NB4 (cell line): ENCODE measurements around the gene ADRA2A.

ENCODE experiments used
- DNase-seq: peaks from one replicate; pipeline ENCODE4 v3.0.0; 2010; ENCODE audit warnings: low read depth
- H3K4me3 ChIP-seq: one replicate; pipeline ENCODE4 v1.5.1; 2011; ENCODE audit warnings: mild to moderate bottlenecking, low read depth, low read length, moderate library complexity
- CTCF ChIP-seq: IDR thresholded peaks from one replicate; pipeline ENCODE4 v1.5.1; 2012; ENCODE audit warnings: low read depth, low read length
- MYC ChIP-seq: IDR thresholded peaks from 2 replicates; pipeline ENCODE4 v1.6.1; 2011; ENCODE audit warnings: low read depth, low read length
- POLR2A ChIP-seq: IDR thresholded peaks from 2 replicates; pipeline ENCODE4 v1.6.1; 2011; ENCODE audit warnings: mild to moderate bottlenecking; ENCODE audit not compliant: insufficient read length; ENCODE audit errors: extremely low read depth
- TF ChIP-seq, protein P1 (sequence below): IDR thresholded peaks from 2 replicates; pipeline ENCODE4 v1.6.1; 2011; ENCODE audit warnings: low read depth, low read length

Gene ADRA2A

GRCh38 chr10:111077479-111077784, 603 bp downstream of the ADRA2A start:
- DNase-seq: no peak
- H3K4me3 ChIP-seq: no peak overlapping the region
- TF ChIP-seq, protein P1, sequence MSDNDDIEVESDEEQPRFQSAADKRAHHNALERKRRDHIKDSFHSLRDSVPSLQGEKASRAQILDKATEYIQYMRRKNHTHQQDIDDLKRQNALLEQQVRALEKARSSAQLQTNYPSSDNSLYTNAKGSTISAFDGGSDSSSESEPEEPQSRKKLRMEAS: no peak
- TF ChIP-seq CTCF (no peak), POLR2A (no peak), MYC (no peak)

- no peak for DNase-seq
- TF ChIP-seq CTCF (no peak), POLR2A (no peak), MYC (no peak)
- TF ChIP-seq, protein P1: no peak
- no peak overlapping the region for H3K4me3 ChIP-seq
These were observed 1.1 kb downstream of the ADRA2A start for GRCh38 chr10:111077785-111078504.

GRCh38 chr10:111078505-111079185, 1.8 kb downstream of the ADRA2A start:
- no peak for DNase-seq
- H3K4me3 ChIP-seq: no peak overlapping the region
- TF ChIP-seq, protein P1: no peak
- TF ChIP-seq CTCF (no peak), POLR2A (no peak), MYC (no peak)

DNA sequence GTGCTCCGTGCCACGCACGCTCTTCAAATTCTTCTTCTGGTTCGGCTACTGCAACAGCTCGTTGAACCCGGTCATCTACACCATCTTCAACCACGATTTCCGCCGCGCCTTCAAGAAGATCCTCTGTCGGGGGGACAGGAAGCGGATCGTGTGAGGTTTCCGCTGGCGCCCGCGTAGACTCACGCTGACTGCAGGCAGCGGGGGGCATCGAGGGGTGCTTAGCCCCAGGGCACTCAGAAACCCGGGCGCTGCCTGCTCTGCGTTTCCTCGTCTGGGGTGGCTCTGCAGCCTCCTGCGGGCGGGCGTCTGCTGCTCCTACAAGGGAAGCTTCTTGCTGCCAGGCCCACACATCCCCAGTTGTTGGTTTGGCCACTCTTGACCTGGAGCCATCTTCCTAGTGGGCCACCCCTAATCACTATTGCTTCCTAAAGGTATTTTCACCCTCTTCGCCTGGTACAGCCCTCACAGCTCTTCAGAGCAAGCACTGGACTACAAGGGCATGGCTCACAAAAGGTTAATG, 2.5 kb downstream of the ADRA2A start:
- no peak overlapping the region for H3K4me3 ChIP-seq
- no peak for TF ChIP-seq MYC
- TF ChIP-seq CTCF: no peak
- TF ChIP-seq, protein P1: no peak
- TF ChIP-seq POLR2A: no peak
- DNase-seq: no peak

GRCh38 chr10:111079781-111080180, 3.0 kb downstream of the ADRA2A start:
- DNase-seq: no peak
- no peak overlapping the region for H3K4me3 ChIP-seq
- no peak for TF ChIP-seq MYC

- DNase-seq: no peak
- H3K4me3 ChIP-seq: no peak overlapping the region
These were observed 3.4 kb downstream of the ADRA2A start for GRCh38 chr10:111080224-111080623.

More at GRCh38 chr10:111080224-111080623, 3.4 kb downstream of the ADRA2A start:
- TF ChIP-seq MYC: no peak
- TF ChIP-seq, protein P1: no peak
